Astrocyte (in vitro differentiated cells and primary cell): ENCODE results near the gene RNF123. TPM values are rescaled to one million over a fixed set of nuclear protein-coding genes. Genes with fewer than 3 reads are reported as not detected.

Experiments used
- DNase-seq: peaks from one replicate; pipeline ENCODE4 v3.0.0-alpha.2; 2010; ENCODE audit warnings: low read depth
- FAIRE-seq: peaks from 2 replicates; lab custom pipeline; 2011; peaks lifted over from hg19 to GRCh38; lab: Jason Lieb, UNC
- H2AFZ ChIP-seq: 2 replicates; pipeline ENCODE4 v1.6.0; 2012; ENCODE audit warnings: low read depth, low read length, inconsistent platforms
- H3K27ac ChIP-seq: 2 replicates; pipeline ENCODE4 v1.5.1; 2011; ENCODE audit warnings: low read depth, low read length, inconsistent platforms
- H3K27me3 ChIP-seq: 2 replicates; pipeline ENCODE4 v1.6.0; 2011; ENCODE audit warnings: low read length, inconsistent platforms; ENCODE audit not compliant: insufficient read depth
- H3K36me3 ChIP-seq: 2 replicates; pipeline ENCODE4 v1.5.1; 2011; ENCODE audit warnings: low read length, inconsistent platforms; ENCODE audit not compliant: insufficient read depth
- H3K4me1 ChIP-seq: 2 replicates; pipeline ENCODE4 v1.5.1; 2011; ENCODE audit warnings: low read length, inconsistent platforms; ENCODE audit not compliant: insufficient read depth
- H3K4me2 ChIP-seq: 2 replicates; pipeline ENCODE4 v1.6.0; 2012; ENCODE audit warnings: low read length, inconsistent platforms
- H3K4me3 ChIP-seq: 2 replicates; pipeline ENCODE4 v1.5.1; 2011; ENCODE audit warnings: low read depth, mild to moderate bottlenecking, low read length, inconsistent platforms; ENCODE audit not compliant: insufficient read depth
- H3K79me2 ChIP-seq: 2 replicates; pipeline ENCODE4 v1.6.0; 2012; ENCODE audit warnings: mild to moderate bottlenecking, low read length, inconsistent platforms; ENCODE audit not compliant: insufficient read depth
- H3K9ac ChIP-seq: 2 replicates; pipeline ENCODE4 v1.6.0; 2012; ENCODE audit warnings: mild to moderate bottlenecking, low read length, inconsistent platforms
- H3K9me3 ChIP-seq: 2 replicates; pipeline ENCODE4 v1.5.1; 2012; ENCODE audit warnings: low read depth, mild to moderate bottlenecking, low read length, inconsistent platforms; ENCODE audit not compliant: insufficient read depth
- H4K20me1 ChIP-seq: 2 replicates; pipeline ENCODE4 v1.6.0; 2012; ENCODE audit warnings: low read length, inconsistent platforms; ENCODE audit not compliant: insufficient read depth
- H3K27ac Mint-ChIP-seq: one replicate; pipeline ENCODE4 v1.8.0; 2021; ENCODE audit warnings: mild to moderate bottlenecking, mixed read lengths; ENCODE audit not compliant: unreplicated experiment
- H3K27me3 Mint-ChIP-seq: one replicate; pipeline ENCODE4 v1.8.0; 2021; ENCODE audit warnings: low read depth, mixed read lengths; ENCODE audit not compliant: unreplicated experiment
- H3K36me3 Mint-ChIP-seq: one replicate; pipeline ENCODE4 v1.8.0; 2021; ENCODE audit warnings: low read depth, mixed read lengths; ENCODE audit not compliant: unreplicated experiment
- H3K4me1 Mint-ChIP-seq: one replicate; pipeline ENCODE4 v1.8.0; 2021; ENCODE audit warnings: low read depth, mixed read lengths; ENCODE audit not compliant: unreplicated experiment
- H3K4me3 Mint-ChIP-seq: one replicate; pipeline ENCODE4 v1.8.0; 2021; ENCODE audit warnings: mild to moderate bottlenecking, moderate library complexity, mixed read lengths; ENCODE audit not compliant: unreplicated experiment
- H3K9me3 Mint-ChIP-seq: one replicate; pipeline ENCODE4 v1.8.0; 2021; ENCODE audit warnings: mild to moderate bottlenecking, mixed read lengths; ENCODE audit not compliant: unreplicated experiment
- CTCF ChIP-seq: IDR thresholded peaks from 2 replicates; pipeline ENCODE4 v1.5.1; 2011; ENCODE audit warnings: low read depth, mild to moderate bottlenecking, inconsistent platforms, low read length, moderate library complexity; ENCODE audit not compliant: insufficient read depth
- EZH2 ChIP-seq: IDR thresholded peaks from 2 replicates; pipeline ENCODE4 v1.6.1; 2012; ENCODE audit warnings: mild to moderate bottlenecking, low read length, inconsistent platforms; ENCODE audit not compliant: insufficient read depth
- total RNA-seq: library from RNA; stranded (reverse); gene quantifications from 2 replicates; pipeline ENCODE4 v1.2.1, GENCODE V29; 2021

Gene RNF123
- total RNA-seq, 1 donor from 2014 or later, result 40.9 TPM

GRCh38 chr3:49653621-49654020, 35.7 kb upstream of the RNF123 start:
- Histone ChIP-seq H3K27me3 (peaks cover 2% of the 10 kb centered on the region), H3K79me2 (no peaks in the 10 kb centered on the region), H3K36me3 (no peaks in the 10 kb centered on the region), H3K9ac (no peak overlapping the region), H3K4me3 (no peak overlapping the region), H3K9me3 (no peaks in the 10 kb centered on the region), H2AFZ (no peak overlapping the region), H3K27ac (no peak overlapping the region), H4K20me1 (no peaks in the 10 kb centered on the region), H3K4me2 (no peak overlapping the region), H3K4me1 (no peaks in the 10 kb centered on the region)
- Mint-ChIP-seq H3K27me3 (peaks cover 29% of the 10 kb centered on the region), H3K36me3 (no peaks in the 10 kb centered on the region), H3K27ac (no peak overlapping the region), H3K4me1 (peaks cover 5% of the 10 kb centered on the region), H3K9me3 (peaks cover 3% of the 10 kb centered on the region), H3K4me3 (no peak overlapping the region)
- DNase-seq (no peak), FAIRE-seq (no peak)
- TF ChIP-seq EZH2, result no peak
- TF ChIP-seq CTCF, result no peak

GRCh38 chr3:49654176-49654825, 35.1 kb upstream of the RNF123 start:
- H3K27me3 ChIP-seq, result peaks cover 2% of the 10 kb centered on the region
- peaks cover 34% of the 10 kb centered on the region for H3K27me3 Mint-ChIP-seq
- no peak overlapping the region for H3K27ac Mint-ChIP-seq
- no peaks in the 10 kb centered on the region for H3K4me1 ChIP-seq
- no peaks in the 10 kb centered on the region for H3K36me3 ChIP-seq
- H3K27ac ChIP-seq, result no peak overlapping the region
- H3K4me3 ChIP-seq, result no peak overlapping the region
- H3K4me2 ChIP-seq, result no peak overlapping the region
- H4K20me1 ChIP-seq, result no peaks in the 10 kb centered on the region
- FAIRE-seq, result no peak
- H3K36me3 Mint-ChIP-seq, result no peaks in the 10 kb centered on the region
- no peak overlapping the region for H2AFZ ChIP-seq
- TF ChIP-seq CTCF (no peak), EZH2 (no peak)
- H3K9me3 Mint-ChIP-seq, result peaks cover 3% of the 10 kb centered on the region
- H3K4me1 Mint-ChIP-seq, result peaks cover 5% of the 10 kb centered on the region
- DNase-seq, result no peak
- H3K9ac ChIP-seq, result no peak overlapping the region
- no peaks in the 10 kb centered on the region for H3K79me2 ChIP-seq
- no peak overlapping the region for H3K4me3 Mint-ChIP-seq
- no peaks in the 10 kb centered on the region for H3K9me3 ChIP-seq

GRCh38 chr3:49654955-49655556, 34.3 kb upstream of the RNF123 start:
- Histone ChIP-seq H3K27me3 (peaks cover 2% of the 10 kb centered on the region), H3K9me3 (no peaks in the 10 kb centered on the region), H3K9ac (no peak overlapping the region), H3K4me3 (no peak overlapping the region), H4K20me1 (no peaks in the 10 kb centered on the region), H3K27ac (no peak overlapping the region), H2AFZ (no peak overlapping the region), H3K4me2 (no peak overlapping the region), H3K36me3 (no peaks in the 10 kb centered on the region), H3K4me1 (no peaks in the 10 kb centered on the region), H3K79me2 (no peaks in the 10 kb centered on the region)
- FAIRE-seq (no peak), DNase-seq (no peak)
- H3K27me3 Mint-ChIP-seq, result peaks cover 34% of the 10 kb centered on the region
- no peak overlapping the region for H3K27ac Mint-ChIP-seq
- H3K9me3 Mint-ChIP-seq, result peaks cover 3% of the 10 kb centered on the region
- H3K36me3 Mint-ChIP-seq, result no peaks in the 10 kb centered on the region
- TF ChIP-seq CTCF, result no peak
- no peak for TF ChIP-seq EZH2
- H3K4me1 Mint-ChIP-seq, result peaks cover 2% of the 10 kb centered on the region
- no peak overlapping the region for H3K4me3 Mint-ChIP-seq
